GM12878 (cell line): Measurements from ENCODE around the gene SLC5A11. TPM values are rescaled to one million over a fixed set of nuclear protein-coding genes. Genes with fewer than 3 reads are reported as not detected.

ENCODE experiments used
- ATAC-seq: fragments of 200-7000 bp; cut with Tn5 transposase; 3 replicates; pipeline ENCODE4 v1.9.1; 2020; ENCODE audit warnings: mild to moderate bottlenecking, moderate library complexity
- BruUV-seq: library from RNA; stranded (reverse); fragments of 400-500 nt; replicated peaks from 2 replicates; lab custom pipeline; 2021; lab: Mats Ljungman, UMichigan
- CTCF ChIA-PET: fragments of 300-600 bp; sonication (Branson Sonifier 250); formaldehyde crosslinking; extraction: SDS; loops from one replicate; lab custom pipeline; 2021; ENCODE audit warnings: inconsistent platforms; lab: Yijun Ruan, JAX
- POLR2A ChIA-PET: fragments of 350-600 bp; formaldehyde crosslinking; extraction: SDS; loops from one replicate; lab custom pipeline; 2021; ENCODE audit warnings: inconsistent platforms; lab: Charles Lee
- RAD21 ChIA-PET: fragments of 300-600 bp; sonication (Branson Sonifier 250); formaldehyde crosslinking; loops from one replicate; lab custom pipeline; 2023; ENCODE audit warnings: antibody characterized with exemption; ENCODE audit not compliant: unreplicated experiment; lab: Charles Lee
- SMC1A ChIA-PET: fragments of 300-600 bp; sonication (Branson Sonifier 250); formaldehyde crosslinking; loops from one replicate; lab custom pipeline; 2023; ENCODE audit not compliant: unreplicated experiment, uncharacterized antibody; lab: Charles Lee
- DNase-seq: peaks from one replicate; pipeline ENCODE4 v3.0.0-alpha.2; 2011; ENCODE audit warnings: low read depth, low spot score
- FAIRE-seq: peaks from 3 replicates; lab custom pipeline; 2011; peaks lifted over from hg19 to GRCh38; lab: Jason Lieb, UNC
- H2AFZ ChIP-seq: 2 replicates; pipeline ENCODE4 v1.6.0; 2011; ENCODE audit warnings: low read depth, low read length, control low read depth; ENCODE audit not compliant: control insufficient read depth
- H3K27ac ChIP-seq: 2 replicates; pipeline ENCODE4 v1.5.1; 2011; ENCODE audit warnings: control low read depth; ENCODE audit not compliant: control insufficient read depth, insufficient read depth
- H3K27me3 ChIP-seq, 2 experiments: replicated peaks in 1 of 2; 2 replicates each; pipeline versions ENCODE4 v1.6.0 to v1.6.1; 2011; ENCODE audit warnings: low read length in 1 of 2; ENCODE audit not compliant: control insufficient read depth in 2 of 2, insufficient read depth in 2 of 2
- H3K36me3 ChIP-seq, 2 experiments: 2 replicates each; pipeline ENCODE4 v1.5.1; 2011; ENCODE audit warnings: low read length in 1 of 2; ENCODE audit not compliant: control insufficient read depth in 2 of 2, insufficient read depth in 2 of 2
- H3K4me1 ChIP-seq: 2 replicates; pipeline ENCODE4 v1.6.1; 2011; ENCODE audit warnings: mild to moderate bottlenecking, low read length, moderate library complexity, mixed read lengths; ENCODE audit not compliant: control insufficient read depth, insufficient read depth
- H3K4me2 ChIP-seq: 2 replicates; pipeline ENCODE4 v1.6.0; 2011; ENCODE audit warnings: control low read depth; ENCODE audit not compliant: control insufficient read depth, insufficient read depth
- H3K4me3 ChIP-seq: fragments of 200-600 bp; sonication (generic); 2 replicates; pipeline ENCODE4 v1.5.1; 2016
- H3K79me2 ChIP-seq: 2 replicates; pipeline ENCODE4 v1.6.0; 2011; ENCODE audit warnings: low read length; ENCODE audit not compliant: control insufficient read depth, insufficient read depth
- H3K9ac ChIP-seq: 2 replicates; pipeline ENCODE4 v1.8.0; 2011; ENCODE audit warnings: low read length, control low read depth, mixed read lengths; ENCODE audit not compliant: control insufficient read depth, insufficient read depth
- H3K9me3 ChIP-seq: replicated peaks from 3 replicates; pipeline ENCODE4 v1.5.1; 2011; ENCODE audit warnings: mild to moderate bottlenecking, low read length; ENCODE audit not compliant: control insufficient read depth, insufficient read depth
- H4K20me1 ChIP-seq: 2 replicates; pipeline ENCODE4 v1.6.0; 2011; ENCODE audit not compliant: control insufficient read depth, insufficient read depth
- CBX3 ChIP-seq: fragments of 200-600 bp; sonication (generic); IDR thresholded peaks from 2 replicates; pipeline ENCODE4 v1.6.1; 2016; ENCODE audit warnings: low read depth, borderline replicate concordance
- CREB1 ChIP-seq: IDR thresholded peaks from 2 replicates; pipeline ENCODE4 v1.6.1; 2012; ENCODE audit warnings: low read depth, mild to moderate bottlenecking, inconsistent platforms
- DPF2 ChIP-seq: fragments of 450-650 bp; IDR thresholded peaks from 2 replicates; pipeline ENCODE4 v1.6.1; 2017; ENCODE audit warnings: mild to moderate bottlenecking
- EZH2 ChIP-seq: IDR thresholded peaks from 2 replicates; pipeline ENCODE4 v1.6.1; 2012; ENCODE audit warnings: low read depth, mild to moderate bottlenecking, control low read depth, inconsistent platforms, low read length, borderline replicate concordance; ENCODE audit not compliant: control insufficient read depth
- HDAC2 ChIP-seq: fragments of 200-600 bp; sonication (generic); IDR thresholded peaks from 2 replicates; pipeline ENCODE4 v1.6.1; 2017
- IRF3 ChIP-seq: fragments of 450-650 bp; IDR thresholded peaks from 2 replicates; pipeline ENCODE4 v1.6.1; 2014; ENCODE audit warnings: mild to moderate bottlenecking
- LARP7 ChIP-seq: fragments of 450-650 bp; IDR thresholded peaks from 2 replicates; pipeline ENCODE4 v1.6.1; 2017; ENCODE audit warnings: mild to moderate bottlenecking
- MEF2B ChIP-seq: fragments of 450-650 bp; IDR thresholded peaks from 2 replicates; pipeline ENCODE4 v1.6.1; 2018; ENCODE audit warnings: mild to moderate bottlenecking, moderate library complexity; ENCODE audit not compliant: partially characterized antibody, poor library complexity, severe bottlenecking
- NFXL1 ChIP-seq: fragments of 450-650 bp; IDR thresholded peaks from 2 replicates; pipeline ENCODE4 v1.6.1; 2017; ENCODE audit warnings: antibody characterized with exemption, mild to moderate bottlenecking, borderline replicate concordance
- POLR2AphosphoS2 ChIP-seq: IDR thresholded peaks from 2 replicates; pipeline ENCODE4 v1.6.1; 2011; ENCODE audit warnings: low read depth, mild to moderate bottlenecking, low read length, improper control_type of control experiment, moderate library complexity
- RCOR1 ChIP-seq: conservative IDR thresholded peaks from 2 replicates; pipeline ENCODE4 v1.6.1; 2012; ENCODE audit warnings: low read depth, low read length, improper control_type of control experiment
- WGBS: methylation state at CpG from one replicate; pipeline ENCODE4 v1.1.6; 2016; ENCODE audit warnings: low lambda C conversion rate; ENCODE audit not compliant: insufficient replicate concordance, insufficient coverage; ENCODE audit errors: missing lambda C conversion rate; 5-methylcytosine and 5-hydroxymethylcytosine counted together
- in situ Hi-C: fragments of 300-500 bp; cut with MboI; formaldehyde crosslinking; loops from 9 replicates; pipeline ENCODE4 v1.14.3; 2018; ENCODE audit warnings: mixed read lengths
- intact Hi-C: fragments of 100-400 bp; cut with micrococcal nuclease; formaldehyde crosslinking; loops from one replicate; pipeline ENCODE4 v1.14.2; 2022; ENCODE audit not compliant: unreplicated experiment
- polyA plus RNA-seq, 11 experiments: library from polyadenylated mRNA; depleted of rRNA in 4 of 11; unstranded in 6 of 11; stranded (reverse) in 5 of 11; fragments of >200 nt; fragmentation: Nextera tagmentation in 4 of 11; fragmentation: Illumina TruSeq in 1 of 11; extraction: Ambion mirVana in 4 of 11; extraction: Trizol in 1 of 11; gene quantifications; 1 replicate in 1 of 11; 2 replicates in 10 of 11; pipeline versions ENCODE4 v1.2.1 to v1.2.3, GENCODE V29; 2011 to 2016; ENCODE audit warnings: inconsistent platforms in 2 of 11, missing spikeins in 2 of 11, low read depth in 1 of 11
- total RNA-seq, 4 experiments: library from RNA; depleted of rRNA in 3 of 4; stranded (reverse); fragments of >200 nt in 3 of 4; fragmentation: Illumina TruSeq in 1 of 4; extraction: Trizol in 1 of 4; gene quantifications; 2 replicates each; pipeline versions ENCODE4 v1.2.1 to v1.2.3, GENCODE V29; 2013 to 2021
- TF ChIP-seq, protein P1 (sequence below): IDR thresholded peaks from 2 replicates; pipeline ENCODE4 v1.6.1; 2011; ENCODE audit warnings: mild to moderate bottlenecking, low read depth, low read length, moderate library complexity; ENCODE audit not compliant: insufficient replicate concordance
- TF ChIP-seq, protein P2 (sequence below): fragments of 450-650 bp; IDR thresholded peaks from 2 replicates; pipeline ENCODE4 v1.6.1; 2017; ENCODE audit warnings: borderline replicate concordance

The SLC5A11 gene
- total and polyA plus RNA-seq, 10 of the 15 experiments (the other 5 are each of a cell fraction or from before 2014, with no cell fraction given) = 0.10 TPM; not detected in 9

DNA sequence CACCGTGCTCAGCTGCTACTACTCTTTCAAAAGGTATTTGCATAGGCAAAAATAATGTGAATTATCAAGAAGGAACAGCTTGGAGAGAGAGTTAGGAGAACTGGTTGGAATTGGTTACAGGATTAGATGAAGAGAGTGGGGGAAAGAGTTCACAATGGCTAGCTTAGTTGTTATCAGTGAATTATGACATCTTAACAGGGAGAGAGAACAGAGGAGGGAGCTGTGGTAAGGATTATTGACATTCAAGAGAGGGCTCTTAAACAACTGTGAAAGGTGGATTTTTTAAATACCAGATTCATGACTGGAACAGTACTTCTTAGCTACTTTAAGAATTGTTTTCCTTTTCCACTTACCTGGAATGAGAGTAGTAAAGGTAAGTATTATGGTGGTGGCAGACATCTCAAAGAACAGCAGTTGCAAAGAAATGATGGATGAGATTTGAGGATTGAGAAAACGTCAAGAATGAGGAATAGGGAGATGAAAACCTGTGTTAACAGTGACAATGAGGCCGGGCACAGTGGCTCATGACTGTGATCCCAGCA is 43.9 kb upstream of the SLC5A11 start:
- Histone ChIP-seq H3K4me1 (no peaks in the 10 kb centered on the region), H3K27me3 (no peaks in the 10 kb centered on the region), H4K20me1 (no peaks in the 10 kb centered on the region), H3K4me3 (no peak overlapping the region), H3K4me2 (no peak overlapping the region), H3K79me2 (no peaks in the 10 kb centered on the region), H3K27ac (no peak overlapping the region), H3K36me3 (peaks cover 21 to 50% of the 10 kb centered on the region in 2 experiments), H3K9me3 (no peaks in the 10 kb centered on the region), H2AFZ (no peak overlapping the region), H3K9ac (no peak overlapping the region)
- SMC1A ChIA-PET = interaction anchor here (1.0 to 1.8 kb wide), 3 partner anchors 9 to 284 kb away, joined by 3 to 8 read pairs (median 4); no protein-coding TSS in a partner anchor
- intact Hi-C loops (no loop called here), in situ Hi-C loops (no loop called here)
- BruUV-seq = no TSS peak
- FAIRE-seq = no peak
- WGBS = 91% methylated on average over 3 of the region's 3 CpGs
- ATAC-seq = no peak
- CTCF ChIA-PET = interaction anchor here (1.4 kb wide), 1 partner anchor 285 kb away, joined by 4 read pairs; no protein-coding TSS in a partner anchor
- RAD21 ChIA-PET = no interaction called here
- POLR2A ChIA-PET = no interaction called here
- TF ChIP-seq DPF2 = no peak
- TF ChIP-seq, protein P1, sequence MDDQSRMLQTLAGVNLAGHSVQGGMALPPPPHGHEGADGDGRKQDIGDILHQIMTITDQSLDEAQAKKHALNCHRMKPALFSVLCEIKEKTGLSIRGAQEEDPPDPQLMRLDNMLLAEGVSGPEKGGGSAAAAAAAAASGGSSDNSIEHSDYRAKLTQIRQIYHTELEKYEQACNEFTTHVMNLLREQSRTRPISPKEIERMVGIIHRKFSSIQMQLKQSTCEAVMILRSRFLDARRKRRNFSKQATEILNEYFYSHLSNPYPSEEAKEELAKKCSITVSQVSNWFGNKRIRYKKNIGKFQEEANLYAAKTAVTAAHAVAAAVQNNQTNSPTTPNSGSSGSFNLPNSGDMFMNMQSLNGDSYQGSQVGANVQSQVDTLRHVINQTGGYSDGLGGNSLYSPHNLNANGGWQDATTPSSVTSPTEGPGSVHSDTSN = no peak
- no peak for TF ChIP-seq EZH2
- no peak for DNase-seq

GRCh38 chr16:24805484-24805883 is 40.3 kb upstream of the SLC5A11 start:
- Histone ChIP-seq H3K79me2 (no peaks in the 10 kb centered on the region), H3K4me3 (no peak overlapping the region), H3K9ac (no peak overlapping the region), H2AFZ (no peak overlapping the region), H3K4me2 (no peak overlapping the region), H3K4me1 (no peaks in the 10 kb centered on the region), H3K9me3 (no peaks in the 10 kb centered on the region), H4K20me1 (no peaks in the 10 kb centered on the region), H3K36me3 (peaks cover 18 to 35% of the 10 kb centered on the region in 2 experiments), H3K27ac (no peak overlapping the region), H3K27me3 (no peaks in the 10 kb centered on the region)
- RAD21 ChIA-PET = no interaction called here
- POLR2A ChIA-PET = no interaction called here
- ATAC-seq = no peak
- no TSS peak for BruUV-seq
- TF ChIP-seq, protein P2, sequence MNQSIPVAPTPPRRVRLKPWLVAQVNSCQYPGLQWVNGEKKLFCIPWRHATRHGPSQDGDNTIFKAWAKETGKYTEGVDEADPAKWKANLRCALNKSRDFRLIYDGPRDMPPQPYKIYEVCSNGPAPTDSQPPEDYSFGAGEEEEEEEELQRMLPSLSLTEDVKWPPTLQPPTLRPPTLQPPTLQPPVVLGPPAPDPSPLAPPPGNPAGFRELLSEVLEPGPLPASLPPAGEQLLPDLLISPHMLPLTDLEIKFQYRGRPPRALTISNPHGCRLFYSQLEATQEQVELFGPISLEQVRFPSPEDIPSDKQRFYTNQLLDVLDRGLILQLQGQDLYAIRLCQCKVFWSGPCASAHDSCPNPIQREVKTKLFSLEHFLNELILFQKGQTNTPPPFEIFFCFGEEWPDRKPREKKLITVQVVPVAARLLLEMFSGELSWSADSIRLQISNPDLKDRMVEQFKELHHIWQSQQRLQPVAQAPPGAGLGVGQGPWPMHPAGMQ = no peak
- no peak for TF ChIP-seq HDAC2
- no peak for TF ChIP-seq RCOR1
- no peak for TF ChIP-seq IRF3
- TF ChIP-seq MEF2B = no peak
- TF ChIP-seq POLR2AphosphoS2 = no peak
- TF ChIP-seq CREB1 = no peak
- TF ChIP-seq CBX3 = no peak
- TF ChIP-seq LARP7 = no peak
- no peak for TF ChIP-seq NFXL1
- WGBS = 98% methylated on average over 5 of the region's 5 CpGs
- no peak for FAIRE-seq
- SMC1A ChIA-PET = no interaction called here
- intact Hi-C loops (no loop called here), in situ Hi-C loops (no loop called here)
- no peak for DNase-seq
- CTCF ChIA-PET = no interaction called here
